K562 treated with DMSO at 1 percent for 4 hours (cell line): Measurements from ENCODE around the gene UBE2O. TPM values are rescaled to one million over a fixed set of nuclear protein-coding genes. Genes with fewer than 3 reads are reported as not detected.

Source experiments
- total RNA-seq: library from RNA; unstranded; fragments of 300-600 nt; gene quantifications from 2 replicates; pipeline ENCODE4 v1.2.3, GENCODE V29; 2022; ENCODE audit not compliant: insufficient read depth

The UBE2O gene
- total RNA-seq: 33.7 and 36.1 TPM in 2 replicates

DNA sequence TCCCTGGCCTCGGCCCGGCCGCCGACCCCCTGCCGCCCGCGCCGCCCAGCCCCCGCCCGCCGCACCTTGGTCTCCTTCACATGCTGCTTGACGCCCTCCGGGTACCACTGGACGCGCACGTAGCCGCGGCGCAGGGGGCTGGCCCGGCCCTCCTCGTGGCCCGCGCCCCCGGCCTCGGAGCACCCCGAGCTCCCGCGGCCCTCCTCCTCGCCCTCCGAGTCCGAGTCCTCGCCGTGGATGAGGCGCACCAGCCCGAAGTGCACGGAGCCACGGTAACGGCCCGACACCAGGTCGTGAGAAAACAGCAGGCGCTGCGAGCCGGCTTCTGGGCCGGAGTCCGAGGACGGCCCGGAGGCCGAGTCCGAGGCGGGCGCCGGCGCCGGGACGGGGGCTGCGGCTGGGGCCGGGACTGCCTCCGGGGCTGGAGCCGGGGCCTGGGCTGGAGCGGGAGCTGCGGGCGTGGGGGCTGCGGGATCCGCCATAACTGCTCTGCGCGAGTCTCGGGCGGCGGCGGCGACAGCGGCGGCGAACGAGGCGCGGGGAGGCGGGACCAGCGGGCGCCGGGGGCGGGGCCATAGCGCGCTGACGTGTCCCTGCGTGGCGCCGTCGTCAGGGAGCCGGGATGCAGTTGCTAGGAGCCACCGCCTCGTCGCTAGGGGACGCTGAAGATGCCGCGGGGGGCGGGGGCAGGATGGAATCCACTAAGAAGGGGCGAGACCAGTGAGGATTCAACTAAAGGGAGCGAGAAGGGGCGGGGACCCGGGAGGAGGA lies at the start of gene UBE2O:
UBE2O (minus strand) TSS at position 493 of the 771 bp plus-strand sequence; CDS start at position 482, 11 bp downstream.

GRCh38 chr17:76501018-76501826 lies 48.3 kb upstream of the UBE2O start, which contains the start of gene RHBDF2:
Gene RHBDF2 (minus strand): TSS chr17:76501423. CDS start chr17:76481524, 19,899 bp downstream.

GRCh38 chr17:76467366-76467765 lies 14.4 kb upstream of the UBE2O start, which contains the start of gene AANAT:
Gene AANAT (plus strand): TSS chr17:76467603. CDS start chr17:76468747, 1,144 bp downstream.

DNA sequence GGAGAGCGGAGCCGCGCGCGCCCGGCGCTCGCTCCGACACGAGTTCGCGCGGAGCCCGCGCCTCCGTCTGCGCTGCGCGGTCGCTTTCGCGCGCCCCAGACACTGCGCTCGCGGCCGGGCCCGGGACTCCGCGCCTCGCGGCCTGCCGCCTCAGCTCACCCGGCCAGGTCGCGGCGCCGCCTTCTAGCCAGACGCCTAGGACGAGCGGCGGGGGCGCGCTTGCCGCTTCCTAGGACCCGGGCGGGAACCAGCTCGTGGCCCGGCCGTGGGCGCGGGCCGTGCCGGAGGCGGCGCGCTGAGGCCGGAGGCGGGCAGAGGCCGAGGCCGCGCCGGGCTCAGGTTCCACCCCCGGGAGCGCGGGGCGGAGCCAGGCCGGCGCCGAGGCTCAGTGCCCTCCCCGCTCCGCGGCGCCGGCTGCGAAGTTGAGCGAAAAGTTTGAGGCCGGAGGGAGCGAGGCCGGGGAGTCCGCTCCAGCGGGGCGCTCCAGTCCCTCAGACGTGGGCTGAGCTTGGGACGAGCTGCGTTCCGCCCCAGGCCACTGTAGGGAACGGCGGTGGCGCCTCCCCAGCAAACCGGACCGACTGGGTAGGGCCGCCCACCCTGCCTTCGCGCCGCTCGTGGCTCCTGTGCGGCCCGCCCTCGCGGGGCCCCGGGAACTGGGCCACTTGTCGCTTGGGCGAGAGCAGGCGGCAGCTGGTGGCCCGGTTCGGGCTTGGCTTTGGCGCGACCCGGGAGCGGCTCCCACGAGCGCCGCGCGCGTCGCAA lies 68.5 kb downstream of the UBE2O start, which contains the start of gene SPHK1:
SPHK1 (plus strand) TSS at position 388 of the 765 bp plus-strand sequence. CDS start 1,036 bp downstream, outside the sequence.

DNA sequence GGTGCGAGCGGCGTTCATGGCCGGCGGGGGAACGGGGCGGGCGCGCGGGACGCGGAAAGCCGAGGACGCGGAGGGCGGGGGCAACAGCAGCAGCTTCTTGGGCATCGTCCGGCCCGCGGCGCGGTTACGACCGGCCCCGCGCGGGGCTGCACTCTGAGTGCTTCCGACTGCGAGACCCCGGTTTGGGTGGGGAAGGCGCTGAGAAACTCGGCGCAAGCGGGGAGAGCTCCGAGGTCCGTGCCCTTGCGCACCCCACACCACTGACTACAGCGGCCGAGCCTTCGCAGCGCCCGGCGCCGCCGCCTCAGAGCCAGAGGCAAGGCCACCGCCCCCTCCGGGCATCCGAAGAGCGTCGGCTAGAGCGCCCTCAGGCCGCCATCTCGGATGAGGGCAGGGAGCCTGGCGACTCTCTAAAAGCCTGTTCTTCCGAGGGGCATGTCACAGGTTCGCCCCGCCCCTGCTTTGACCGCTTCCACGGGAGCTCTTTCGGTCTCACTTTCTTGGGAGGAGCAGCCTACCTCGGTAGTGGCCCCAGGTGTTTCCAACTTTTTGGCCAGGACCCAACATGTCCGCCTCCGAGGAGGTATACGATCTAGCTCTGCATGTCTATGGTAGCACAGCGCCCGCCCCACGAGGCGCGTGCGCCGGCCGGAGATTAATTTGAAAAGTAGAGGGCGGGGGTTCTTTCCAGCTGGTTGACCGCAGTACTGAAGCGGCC lies 99.2 kb downstream of the UBE2O start, which contains the start of gene PRPSAP1:
PRPSAP1 (minus strand) TSS at position 318 of the 718 bp plus-strand sequence; CDS start at position 105, 213 bp downstream.

Other genes with a start within 250 kb of the UBE2O start
- gene RNF157, start 212.7 kb downstream of the UBE2O start, total RNA-seq: 30.3 and 31.6 TPM in 2 replicates
- 169 and 172 TPM in 2 replicates for gene UBALD2, start 187.8 kb downstream of the UBE2O start, total RNA-seq
- gene QRICH2, start 144.9 kb downstream of the UBE2O start, total RNA-seq: 7.0 and 7.9 TPM in 2 replicates
- gene PRPSAP1, start 99.2 kb downstream of the UBE2O start, total RNA-seq: 24.6 and 36.0 TPM in 2 replicates
- 25.4 and 29.2 TPM in 2 replicates for gene SPHK1, start 68.5 kb downstream of the UBE2O start, total RNA-seq
- not detected in 2 replicates for gene AANAT, start 14.5 kb upstream of the UBE2O start, total RNA-seq
- 0.62 and 0.84 TPM in 2 replicates for gene RHBDF2, start 48.3 kb upstream of the UBE2O start, total RNA-seq
- not detected in 2 replicates for gene CYGB, start 84.6 kb upstream of the UBE2O start, total RNA-seq
- gene PRCD, start 86.9 kb upstream of the UBE2O start, total RNA-seq: not detected in 2 replicates
- gene ST6GALNAC2, start 132.7 kb upstream of the UBE2O start, total RNA-seq: not detected in 2 replicates
- 34.0 and 49.0 TPM in 2 replicates for gene ST6GALNAC1, start 190.6 kb upstream of the UBE2O start, total RNA-seq